Measurements from ENCODE around the gene ATP2B3. TPM values are rescaled to one million over a fixed set of nuclear protein-coding genes. Genes with fewer than 3 reads are reported as not detected.

ATP2B3 gene
- total RNA-seq, 1 donor from 2014 or later = not detected

GRCh38 chrX:153628665-153629064 is 111.2 kb downstream of the ATP2B3 start:
- Histone ChIP-seq H3K4me3 (no peak overlapping the region), H3K36me3 (no peaks in the 10 kb centered on the region), H3K27me3 (ENCODE audit: low read depth) (peaks cover 4% of the 10 kb centered on the region), H3K4me1 (no peaks in the 10 kb centered on the region), H3K9me3 (replicated peaks) (no peaks in the 10 kb centered on the region), H3K27ac (replicated peaks) (no peak overlapping the region)
- TF ChIP-seq CTCF (IDR thresholded peaks at IDR 0.05; ENCODE audit: borderline replicate concordance) = no peak
- DNase-seq = no peak
- intact Hi-C loops (cut with micrococcal nuclease) = no loop called here

DNA sequence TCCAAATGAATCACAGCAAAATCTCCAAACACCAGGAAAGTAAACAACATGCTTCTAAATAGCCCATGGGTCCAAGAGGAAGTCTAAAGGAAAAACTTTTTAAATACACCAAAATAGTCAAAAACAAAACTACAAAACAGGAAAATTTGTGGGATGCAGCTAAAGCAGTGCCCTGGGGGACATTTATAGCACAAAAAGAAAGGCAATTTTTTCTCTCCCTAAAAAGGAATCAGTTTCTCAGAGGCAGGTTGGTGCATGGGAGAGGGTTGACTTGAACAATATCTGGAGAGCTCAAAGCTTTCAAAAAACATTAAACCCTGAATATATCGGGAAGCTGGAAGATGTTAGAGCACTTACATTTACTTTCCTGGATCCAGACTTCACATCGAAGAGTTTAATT is 113.9 kb downstream of the ATP2B3 start:
- Histone ChIP-seq H3K4me3 (no peak overlapping the region), H3K27ac (replicated peaks) (no peak overlapping the region), H3K36me3 (no peaks in the 10 kb centered on the region), H3K4me1 (no peaks in the 10 kb centered on the region), H3K9me3 (replicated peaks) (no peaks in the 10 kb centered on the region), H3K27me3 (ENCODE audit: low read depth) (no peaks in the 10 kb centered on the region)
- intact Hi-C loops (cut with micrococcal nuclease) = no loop called here
- no peak for TF ChIP-seq CTCF (IDR thresholded peaks at IDR 0.05; ENCODE audit: borderline replicate concordance)
- no peak for DNase-seq

DNA sequence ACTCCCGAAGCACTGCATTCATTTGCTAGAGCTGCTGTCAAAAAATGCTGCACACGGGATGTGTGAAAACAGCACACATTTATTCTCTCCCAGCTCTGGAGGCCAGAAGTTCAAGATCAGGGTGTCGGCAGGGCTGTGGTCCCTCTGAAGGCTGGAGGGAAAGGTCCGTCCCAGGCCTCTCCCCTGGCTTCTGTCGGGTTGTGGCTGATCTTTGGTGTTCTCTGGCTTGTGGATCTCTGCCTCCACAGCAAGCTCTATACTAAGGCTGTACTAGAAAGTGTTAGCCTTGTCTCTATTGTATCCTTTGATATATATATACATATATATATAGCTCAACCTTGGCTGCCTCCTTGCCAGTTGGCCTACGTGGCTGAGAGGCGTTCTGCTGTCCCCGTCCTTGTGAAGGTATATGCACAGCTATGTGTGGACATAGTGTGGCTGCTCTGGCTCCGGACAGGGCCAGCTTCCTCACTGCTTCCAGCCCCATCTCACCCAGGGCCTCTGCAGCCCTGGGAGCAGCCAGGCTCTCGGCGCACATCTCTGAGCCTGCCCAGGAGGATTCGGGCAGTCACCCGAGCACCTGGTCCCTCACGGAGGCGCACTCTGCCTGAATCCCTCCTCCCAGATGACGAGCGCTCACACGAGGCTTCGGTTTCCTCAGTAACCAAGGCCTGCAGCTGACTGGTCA is 114.6 kb downstream of the ATP2B3 start:
- no peaks in the 10 kb centered on the region for H3K36me3 ChIP-seq
- no peak for TF ChIP-seq CTCF (IDR thresholded peaks at IDR 0.05; ENCODE audit: borderline replicate concordance)
- intact Hi-C loops (cut with micrococcal nuclease) = no loop called here
- H3K4me3 ChIP-seq = no peak overlapping the region
- no peak for DNase-seq
- no peaks in the 10 kb centered on the region for H3K27me3 ChIP-seq (ENCODE audit: low read depth)
- no peak overlapping the region for H3K27ac ChIP-seq (replicated peaks)
- no peaks in the 10 kb centered on the region for H3K4me1 ChIP-seq
- H3K9me3 ChIP-seq (replicated peaks) = no peaks in the 10 kb centered on the region

Other genes with a start within 250 kb of the ATP2B3 start
- gene PNMA6F, start 195.9 kb upstream of the ATP2B3 start, total RNA-seq = not detected
- 6.4 TPM for gene ZNF275, start 183.5 kb upstream of the ATP2B3 start, total RNA-seq
- gene PNMA6E, start 116.3 kb upstream of the ATP2B3 start, total RNA-seq = not detected
- gene ZFP92, start 106.2 kb upstream of the ATP2B3 start, total RNA-seq = 0.49 TPM
- gene TREX2, start 71.6 kb upstream of the ATP2B3 start, total RNA-seq = not detected
- gene HAUS7, start 47.1 kb upstream of the ATP2B3 start, total RNA-seq = 17.0 TPM
- gene BGN, start 22.7 kb upstream of the ATP2B3 start, total RNA-seq = 84.3 TPM
- 39.3 TPM for gene CCNQ, start 81.5 kb downstream of the ATP2B3 start, total RNA-seq
- gene DUSP9, start 129.6 kb downstream of the ATP2B3 start, total RNA-seq = not detected
- gene PNCK, start 156.2 kb downstream of the ATP2B3 start, total RNA-seq = 6.1 TPM
- 229 TPM for gene SLC6A8, start 170.3 kb downstream of the ATP2B3 start, total RNA-seq
- 80.8 TPM for gene BCAP31, start 206.7 kb downstream of the ATP2B3 start, total RNA-seq
- 16.0 TPM for gene ABCD1, start 207.2 kb downstream of the ATP2B3 start, total RNA-seq
- gene PLXNB3, start 246.6 kb downstream of the ATP2B3 start, total RNA-seq = 2.9 TPM